ENCODE measurements around the gene GPR137B.
"Not testable (repeated sequence)": the region's sequence is repeated elsewhere in the genome, so short reads cannot be mapped to it uniquely, and the experiment has no call there.

GPR137B gene

GRCh38 chr1:236158719-236159118 is 16.4 kb downstream of the GPR137B start:
- no peak for DNase-seq (ENCODE audit: low read depth, low spot score)
- TF ChIP-seq YY1 (IDR thresholded peaks at IDR 0.05; ENCODE audit: insufficient read depth, insufficient read length), result no peak
- TF ChIP-seq SUZ12 (IDR thresholded peaks at IDR 0.05; ENCODE audit: extremely low read depth, insufficient read depth, insufficient read length), result no peak
- no peak for TF ChIP-seq ZNF274 (IDR thresholded peaks at IDR 0.05; ENCODE audit: low read depth, low read length)
- no peak overlapping the region for H3K9ac ChIP-seq (ENCODE audit: insufficient read length, low read depth)
- H3K4me3 ChIP-seq (ENCODE audit: insufficient read length, low read depth), result no peak overlapping the region
- H3K4me1 ChIP-seq (ENCODE audit: insufficient read depth, insufficient read length), result peaks cover 4% of the 10 kb centered on the region
- H3K36me3 ChIP-seq (ENCODE audit: insufficient read depth, insufficient read length, low read length), result no peaks in the 10 kb centered on the region
- no peaks in the 10 kb centered on the region for H3K27me3 ChIP-seq (ENCODE audit: insufficient read depth, insufficient read length)
- H3K9me3 ChIP-seq (ENCODE audit: insufficient read depth, low read length), result no peaks in the 10 kb centered on the region

GRCh38 chr1:236159704-236160539 is 17.6 kb downstream of the GPR137B start:
- Histone ChIP-seq H3K27me3 (ENCODE audit: insufficient read depth, insufficient read length) (no peaks in the 10 kb centered on the region), H3K9ac (ENCODE audit: insufficient read length, low read depth) (no peak overlapping the region), H3K4me1 (ENCODE audit: insufficient read depth, insufficient read length) (peaks cover 4% of the 10 kb centered on the region), H3K36me3 (ENCODE audit: insufficient read depth, insufficient read length, low read length) (no peaks in the 10 kb centered on the region), H3K4me3 (ENCODE audit: insufficient read length, low read depth) (no peak overlapping the region), H3K9me3 (ENCODE audit: insufficient read depth, low read length) (no peaks in the 10 kb centered on the region)
- no peak for DNase-seq (ENCODE audit: low read depth, low spot score)
- no peak for TF ChIP-seq ZNF274 (IDR thresholded peaks at IDR 0.05; ENCODE audit: low read depth, low read length)
- no peak for TF ChIP-seq YY1 (IDR thresholded peaks at IDR 0.05; ENCODE audit: insufficient read depth, insufficient read length)
- TF ChIP-seq SUZ12 (IDR thresholded peaks at IDR 0.05; ENCODE audit: extremely low read depth, insufficient read depth, insufficient read length), result no peak

- no peak overlapping the region for H3K9ac ChIP-seq (ENCODE audit: insufficient read length, low read depth)
- no peak for DNase-seq (ENCODE audit: low read depth, low spot score)
These were observed 18.3 kb downstream of the GPR137B start for GRCh38 chr1:236160540-236161127.

GRCh38 chr1:236161230-236161629 is 18.9 kb downstream of the GPR137B start:
- peaks cover 1% of the 10 kb centered on the region for H3K4me1 ChIP-seq (ENCODE audit: insufficient read depth, insufficient read length)
- H3K27me3 ChIP-seq (ENCODE audit: insufficient read depth, insufficient read length), result no peaks in the 10 kb centered on the region
- DNase-seq (ENCODE audit: low read depth, low spot score), result no peak
- TF ChIP-seq YY1 (IDR thresholded peaks at IDR 0.05; ENCODE audit: insufficient read depth, insufficient read length) (no peak), ZNF274 (IDR thresholded peaks at IDR 0.05; ENCODE audit: low read depth, low read length) (no peak)
- H3K9ac ChIP-seq (ENCODE audit: insufficient read length, low read depth), result no peak overlapping the region
- H3K4me3 ChIP-seq (ENCODE audit: insufficient read length, low read depth), result no peak overlapping the region
- no peaks in the 10 kb centered on the region for H3K36me3 ChIP-seq (ENCODE audit: insufficient read depth, insufficient read length, low read length)
- H3K9me3 ChIP-seq (ENCODE audit: insufficient read depth, low read length), result no peaks in the 10 kb centered on the region

More at GRCh38 chr1:236160540-236161127, 18.3 kb downstream of the GPR137B start:
- no peaks in the 10 kb centered on the region for H3K9me3 ChIP-seq (ENCODE audit: insufficient read depth, low read length)
- TF ChIP-seq ZNF274 (IDR thresholded peaks at IDR 0.05; ENCODE audit: low read depth, low read length) (no peak), YY1 (IDR thresholded peaks at IDR 0.05; ENCODE audit: insufficient read depth, insufficient read length) (no peak), SUZ12 (IDR thresholded peaks at IDR 0.05; ENCODE audit: extremely low read depth, insufficient read depth, insufficient read length) (no peak)
- H3K4me3 ChIP-seq (ENCODE audit: insufficient read length, low read depth), result no peak overlapping the region
- H3K4me1 ChIP-seq (ENCODE audit: insufficient read depth, insufficient read length), result peaks cover 4% of the 10 kb centered on the region
- no peaks in the 10 kb centered on the region for H3K27me3 ChIP-seq (ENCODE audit: insufficient read depth, insufficient read length)
- H3K36me3 ChIP-seq (ENCODE audit: insufficient read depth, insufficient read length, low read length), result no peaks in the 10 kb centered on the region

DNA sequence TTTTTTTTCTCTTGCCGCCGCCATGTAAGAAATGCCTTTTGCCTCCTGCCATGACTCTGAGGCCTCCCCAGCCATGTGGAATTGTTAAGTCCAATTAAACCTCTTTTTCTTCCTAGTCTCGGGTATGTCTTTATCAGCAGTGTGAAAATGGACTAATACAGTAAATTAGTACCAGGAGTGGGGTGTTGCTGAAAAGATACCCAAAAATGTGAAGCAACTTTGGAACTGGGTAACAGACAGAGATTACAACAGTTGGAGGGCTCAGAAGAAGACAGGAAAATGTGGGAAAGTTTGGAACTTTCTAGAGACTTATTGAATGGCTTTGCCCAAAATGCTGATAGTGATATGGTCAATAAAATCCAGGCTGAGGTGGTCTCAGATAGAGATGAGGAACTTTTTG is 19.4 kb downstream of the GPR137B start:
- DNase-seq (ENCODE audit: low read depth, low spot score); H3K9me3 ChIP-seq (ENCODE audit: insufficient read depth, low read length); H3K27me3 ChIP-seq (ENCODE audit: insufficient read depth, insufficient read length); H3K4me3 ChIP-seq (ENCODE audit: insufficient read length, low read depth); H3K9ac ChIP-seq (ENCODE audit: insufficient read length, low read depth); H3K36me3 ChIP-seq (ENCODE audit: insufficient read depth, insufficient read length, low read length); H3K4me1 ChIP-seq (ENCODE audit: insufficient read depth, insufficient read length): not testable (repeated sequence)

- no peak for TF ChIP-seq YY1 (IDR thresholded peaks at IDR 0.05; ENCODE audit: insufficient read depth, insufficient read length)
- TF ChIP-seq ZNF274 (IDR thresholded peaks at IDR 0.05; ENCODE audit: low read depth, low read length), result no peak
- no peak for TF ChIP-seq SUZ12 (IDR thresholded peaks at IDR 0.05; ENCODE audit: extremely low read depth, insufficient read depth, insufficient read length)
- Histone ChIP-seq H3K9ac (ENCODE audit: insufficient read length, low read depth) (no peak overlapping the region), H3K4me1 (ENCODE audit: insufficient read depth, insufficient read length) (no peaks in the 10 kb centered on the region), H3K9me3 (ENCODE audit: insufficient read depth, low read length) (no peaks in the 10 kb centered on the region), H3K27me3 (ENCODE audit: insufficient read depth, insufficient read length) (no peaks in the 10 kb centered on the region), H3K36me3 (ENCODE audit: insufficient read depth, insufficient read length, low read length) (no peaks in the 10 kb centered on the region), H3K4me3 (ENCODE audit: insufficient read length, low read depth) (no peak overlapping the region)
- no peak for DNase-seq (ENCODE audit: low read depth, low spot score)
These were observed 21.3 kb downstream of the GPR137B start for GRCh38 chr1:236163463-236164153.

GRCh38 chr1:236164273-236164672 is 21.9 kb downstream of the GPR137B start:
- Histone ChIP-seq H3K9me3 (ENCODE audit: insufficient read depth, low read length) (no peaks in the 10 kb centered on the region), H3K4me3 (ENCODE audit: insufficient read length, low read depth) (no peak overlapping the region), H3K9ac (ENCODE audit: insufficient read length, low read depth) (no peak overlapping the region), H3K27me3 (ENCODE audit: insufficient read depth, insufficient read length) (no peaks in the 10 kb centered on the region), H3K36me3 (ENCODE audit: insufficient read depth, insufficient read length, low read length) (no peaks in the 10 kb centered on the region), H3K4me1 (ENCODE audit: insufficient read depth, insufficient read length) (no peaks in the 10 kb centered on the region)
- TF ChIP-seq SUZ12 (IDR thresholded peaks at IDR 0.05; ENCODE audit: extremely low read depth, insufficient read depth, insufficient read length) (no peak), YY1 (IDR thresholded peaks at IDR 0.05; ENCODE audit: insufficient read depth, insufficient read length) (no peak), ZNF274 (IDR thresholded peaks at IDR 0.05; ENCODE audit: low read depth, low read length) (no peak)
- DNase-seq (ENCODE audit: low read depth, low spot score), result no peak
